Smooth muscle cell (in vitro differentiated cells): ENCODE results near the gene C1QTNF5. TPM values are rescaled to one million over a fixed set of nuclear protein-coding genes. Genes with fewer than 3 reads are reported as not detected.

Source experiments
- DNase-seq: peaks from one replicate; lab custom pipeline; 2025; ENCODE audit not compliant: unreplicated experiment; lab: John Stamatoyannopoulos, UW
- H2AFZ ChIP-seq: fragments of 200-600 bp; sonication (generic); 2 replicates; pipeline ENCODE4 v1.6.0; 2016; ENCODE audit warnings: antibody characterized with exemption, low read depth, mild to moderate bottlenecking
- H3F3A ChIP-seq: fragments of 200-600 bp; sonication (generic); 2 replicates; pipeline ENCODE4 v1.6.0; 2017; ENCODE audit warnings: antibody characterized with exemption, low read depth
- H3K27ac ChIP-seq: fragments of 200-600 bp; sonication (generic); 2 replicates; pipeline ENCODE4 v1.5.1; 2016; ENCODE audit warnings: low read depth, mild to moderate bottlenecking
- H3K27me3 ChIP-seq: fragments of 200-600 bp; sonication (generic); 2 replicates; pipeline ENCODE4 v1.6.1; 2016; ENCODE audit warnings: low read depth, mild to moderate bottlenecking
- H3K36me3 ChIP-seq: fragments of 200-600 bp; sonication (generic); 2 replicates; pipeline ENCODE4 v1.5.1; 2016; ENCODE audit warnings: low read depth
- H3K4me1 ChIP-seq: fragments of 200-600 bp; sonication (generic); 2 replicates; pipeline ENCODE4 v1.5.1; 2016; ENCODE audit warnings: low read depth
- H3K4me2 ChIP-seq: fragments of 200-600 bp; sonication (generic); 2 replicates; pipeline ENCODE4 v1.6.0; 2016; ENCODE audit warnings: mild to moderate bottlenecking
- H3K4me3 ChIP-seq: fragments of 200-600 bp; sonication (generic); 2 replicates; pipeline ENCODE4 v1.5.1; 2016; ENCODE audit warnings: mild to moderate bottlenecking
- H3K79me2 ChIP-seq: fragments of 200-600 bp; sonication (generic); 2 replicates; pipeline ENCODE4 v1.6.0; 2016; ENCODE audit warnings: low read depth, mild to moderate bottlenecking
- H3K9ac ChIP-seq: fragments of 200-600 bp; sonication (generic); 2 replicates; pipeline ENCODE4 v1.6.0; 2016; ENCODE audit warnings: low read depth
- H3K9me3 ChIP-seq: fragments of 200-600 bp; sonication (generic); replicated peaks from 2 replicates; pipeline ENCODE4 v1.5.1; 2016; ENCODE audit warnings: low read depth
- H4K20me1 ChIP-seq: fragments of 200-600 bp; sonication (generic); 2 replicates; pipeline ENCODE4 v1.6.0; 2016; ENCODE audit warnings: low read depth
- WGBS: methylation state at CpG from one replicate; pipeline ENCODE4 v1.1.7; 2016; ENCODE audit warnings: low lambda C conversion rate; 5-methylcytosine and 5-hydroxymethylcytosine counted together
- polyA plus RNA-seq: library from polyadenylated mRNA; unstranded; fragments of >200 nt; fragmentation: Nextera tagmentation; extraction: Ambion mirVana; gene quantifications from 2 replicates; pipeline ENCODE4 v1.2.1, GENCODE V29; 2016
- total RNA-seq: library from RNA; depleted of rRNA; stranded (reverse); fragments of >200 nt; gene quantifications from 2 replicates; pipeline ENCODE4 v1.2.3, GENCODE V29; 2014
- TF ChIP-seq, protein P1 (sequence below): fragments of 200-600 bp; sonication (generic); IDR thresholded peaks from 2 replicates; pipeline ENCODE4 v1.5.1; 2017; ENCODE audit warnings: borderline replicate concordance, mild to moderate bottlenecking, antibody characterized with exemption; ENCODE audit not compliant: insufficient read depth, poor library complexity, severe bottlenecking

Gene C1QTNF5
- total and polyA plus RNA-seq, 2 experiments from 2014 or later: 7.0 to 7.2 TPM

DNA sequence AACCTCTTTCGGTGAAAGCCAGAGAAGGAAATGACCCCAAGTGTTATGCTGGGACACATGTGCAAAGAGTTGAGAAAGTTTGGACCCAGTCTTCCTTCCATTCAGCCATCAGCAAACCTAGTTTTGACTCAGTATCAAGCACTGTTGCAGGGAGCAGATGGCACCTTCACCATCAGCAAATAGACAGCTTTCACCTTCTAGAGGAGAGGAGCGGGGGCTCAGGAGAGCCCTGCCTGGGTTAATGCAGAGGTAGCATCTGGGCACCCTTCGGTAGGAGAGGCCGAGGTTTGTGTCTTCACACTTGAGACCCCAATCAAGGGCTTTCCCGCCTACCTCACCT lies 22.0 kb upstream of the C1QTNF5 start:
- H3K4me3 ChIP-seq: no peak overlapping the region
- 97% methylated on average over 5 of the region's 5 CpGs for WGBS
- H3K36me3 ChIP-seq: no peaks in the 10 kb centered on the region
- no peak overlapping the region for H2AFZ ChIP-seq
- no peaks in the 10 kb centered on the region for H3K27me3 ChIP-seq
- no peaks in the 10 kb centered on the region for H4K20me1 ChIP-seq
- no peak overlapping the region for H3K9ac ChIP-seq
- H3F3A ChIP-seq: peaks cover 4% of the 10 kb centered on the region
- no peaks in the 10 kb centered on the region for H3K9me3 ChIP-seq
- no peak overlapping the region for H3K4me2 ChIP-seq
- no peak for DNase-seq
- H3K27ac ChIP-seq: no peak overlapping the region
- TF ChIP-seq, protein P1, sequence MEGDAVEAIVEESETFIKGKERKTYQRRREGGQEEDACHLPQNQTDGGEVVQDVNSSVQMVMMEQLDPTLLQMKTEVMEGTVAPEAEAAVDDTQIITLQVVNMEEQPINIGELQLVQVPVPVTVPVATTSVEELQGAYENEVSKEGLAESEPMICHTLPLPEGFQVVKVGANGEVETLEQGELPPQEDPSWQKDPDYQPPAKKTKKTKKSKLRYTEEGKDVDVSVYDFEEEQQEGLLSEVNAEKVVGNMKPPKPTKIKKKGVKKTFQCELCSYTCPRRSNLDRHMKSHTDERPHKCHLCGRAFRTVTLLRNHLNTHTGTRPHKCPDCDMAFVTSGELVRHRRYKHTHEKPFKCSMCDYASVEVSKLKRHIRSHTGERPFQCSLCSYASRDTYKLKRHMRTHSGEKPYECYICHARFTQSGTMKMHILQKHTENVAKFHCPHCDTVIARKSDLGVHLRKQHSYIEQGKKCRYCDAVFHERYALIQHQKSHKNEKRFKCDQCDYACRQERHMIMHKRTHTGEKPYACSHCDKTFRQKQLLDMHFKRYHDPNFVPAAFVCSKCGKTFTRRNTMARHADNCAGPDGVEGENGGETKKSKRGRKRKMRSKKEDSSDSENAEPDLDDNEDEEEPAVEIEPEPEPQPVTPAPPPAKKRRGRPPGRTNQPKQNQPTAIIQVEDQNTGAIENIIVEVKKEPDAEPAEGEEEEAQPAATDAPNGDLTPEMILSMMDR: no peak
- H3K79me2 ChIP-seq: no peaks in the 10 kb centered on the region
- H3K4me1 ChIP-seq: peaks cover 17% of the 10 kb centered on the region

DNA sequence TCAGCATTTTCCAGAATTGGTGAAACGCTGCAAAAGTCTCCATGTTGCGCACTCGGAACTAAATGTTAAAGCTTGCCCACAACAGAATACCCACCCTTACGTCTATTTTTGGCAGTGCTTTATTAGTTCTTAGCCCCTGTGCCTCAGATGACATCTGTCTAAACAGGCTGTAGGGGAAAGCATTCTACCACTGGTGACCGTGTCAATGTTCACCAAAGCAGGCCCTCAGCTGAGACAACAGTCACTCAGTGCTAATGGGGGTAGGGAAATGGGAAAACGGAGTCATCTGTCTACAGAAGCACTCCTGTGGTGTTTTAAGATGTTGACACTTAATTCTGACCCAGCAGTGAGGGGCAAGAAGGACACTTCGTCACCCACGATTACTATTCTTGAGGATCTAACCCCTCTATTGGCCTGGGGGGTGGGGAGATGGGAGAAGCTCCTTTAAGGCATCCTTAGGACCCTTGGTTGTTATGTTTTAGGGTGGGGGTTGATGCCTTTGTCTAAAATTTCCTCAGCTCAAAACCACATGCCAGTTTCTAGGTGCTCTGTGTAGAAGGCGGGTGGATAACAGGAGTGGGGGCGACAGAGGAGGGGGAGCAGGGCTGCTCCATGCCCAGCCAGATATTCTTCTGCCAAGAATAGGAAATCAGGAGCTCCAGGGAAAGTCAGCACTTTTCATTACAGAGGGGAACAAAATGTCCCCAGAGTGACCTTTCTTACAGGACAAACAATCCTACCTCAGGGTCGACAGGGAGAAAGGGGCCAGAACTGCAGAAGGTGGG lies 21.4 kb upstream of the C1QTNF5 start:
- H2AFZ ChIP-seq: no peak overlapping the region

DNA sequence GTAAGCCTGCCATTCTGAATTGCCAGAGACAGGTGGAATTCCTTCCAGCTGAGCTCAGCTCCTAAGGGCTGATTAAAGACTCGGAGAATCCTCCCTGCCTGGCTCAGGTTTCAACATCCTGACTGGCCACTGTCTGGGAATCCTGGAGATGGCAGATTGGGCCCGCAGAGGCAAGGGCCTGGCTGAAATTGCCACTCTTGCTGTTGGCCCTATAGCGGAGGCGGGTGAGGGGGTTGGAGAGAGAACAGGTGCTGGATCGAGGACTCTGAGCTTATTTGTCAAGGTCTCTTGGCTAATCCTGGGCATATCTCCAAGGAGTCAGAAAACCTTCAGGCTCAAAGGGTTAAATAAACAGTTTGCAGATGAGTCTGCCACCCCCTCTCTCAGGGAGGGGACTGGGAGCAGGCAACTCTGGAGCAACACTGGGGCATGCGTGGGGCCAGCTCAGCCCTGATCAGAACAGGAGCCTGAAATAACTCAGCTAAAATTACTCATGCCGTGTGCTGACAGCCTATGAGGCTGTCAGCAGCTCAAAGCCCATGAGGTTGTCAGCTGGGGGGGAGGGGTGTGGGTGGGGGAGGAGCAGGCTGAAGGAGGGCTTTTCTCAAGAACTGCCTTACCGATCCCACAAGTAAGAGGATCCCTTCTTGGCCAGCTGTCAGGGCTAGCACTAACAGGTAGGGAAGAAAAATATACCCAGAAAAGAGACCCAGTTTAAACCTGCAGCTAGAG lies 20.5 kb upstream of the C1QTNF5 start:
- H3K9ac ChIP-seq: peak overlapping the region; percentile 15
- peak overlapping the region; percentile 7 for H3K4me3 ChIP-seq
- peak overlapping the region; percentile 13 for H3K4me2 ChIP-seq
- H4K20me1 ChIP-seq: no peaks in the 10 kb centered on the region
- peaks cover 4% of the 10 kb centered on the region for H3F3A ChIP-seq
- H3K9me3 ChIP-seq: no peaks in the 10 kb centered on the region
- DNase-seq: no peak
- H3K79me2 ChIP-seq: no peaks in the 10 kb centered on the region
- H3K27me3 ChIP-seq: no peaks in the 10 kb centered on the region
- no peak overlapping the region for H2AFZ ChIP-seq
- H3K4me1 ChIP-seq: peaks cover 22% of the 10 kb centered on the region
- H3K27ac ChIP-seq: peak overlapping the region; percentile 79
- no peaks in the 10 kb centered on the region for H3K36me3 ChIP-seq
- TF ChIP-seq, protein P1: no peak
- WGBS: 5% methylated on average over 8 of the region's 8 CpGs

More for the DNA sequence above, 21.4 kb upstream of the C1QTNF5 start:
- peak overlapping the region; percentile 79 for H3K27ac ChIP-seq
- peaks cover 4% of the 10 kb centered on the region for H3F3A ChIP-seq
- no peaks in the 10 kb centered on the region for H3K79me2 ChIP-seq
- TF ChIP-seq, protein P1: no peak
- H3K4me3 ChIP-seq: peak overlapping the region; percentile 7
- no peak overlapping the region for H3K9ac ChIP-seq
- H3K4me1 ChIP-seq: peaks cover 17% of the 10 kb centered on the region
- H3K9me3 ChIP-seq: no peaks in the 10 kb centered on the region
- peak overlapping the region; percentile 13 for H3K4me2 ChIP-seq
- no peaks in the 10 kb centered on the region for H3K36me3 ChIP-seq
- 65% methylated on average over 11 of the region's 11 CpGs for WGBS
- no peaks in the 10 kb centered on the region for H3K27me3 ChIP-seq
- DNase-seq: no peak
- no peaks in the 10 kb centered on the region for H4K20me1 ChIP-seq
